Heart left ventricle (tissue), 13 donors: ENCODE data around the gene ATP2B1.

Experiments
- CTCF ChIP-seq, 12 donors: fragments of 200-600 bp; sonication (generic) in 4 of 12; IDR thresholded peaks; one replicate each; pipeline versions ENCODE4 v1.5.0 to v1.8.0; 2018 to 2022; ENCODE audit warnings: antibody characterized with exemption in 12 of 12, mild to moderate bottlenecking in 5 of 12
- POLR2A ChIP-seq, 2 donors: fragments of 450-650 bp; IDR thresholded peaks; one replicate each; pipeline ENCODE4 v1.6.1; 2017; ENCODE audit warnings: antibody characterized with exemption in 2 of 2, mild to moderate bottlenecking in 2 of 2, moderate library complexity in 2 of 2
- donor health status: ischemic (EF 13 %, LVEDD 7.1; RV severe dilation, severe dysfunction).
- donor health status: DM: no; HTN: yes; CAD: no.
- donor health status: DM: no; HTN: no; CAD: no.
- donor health status: ischemic (EF 25% LVEDD 6.9; RV normal size, moderate dysfunction).
- donor health status: ischemic (EF 25% LVEDD 5.7; RV mildly dilated, moderate dysfunction).
- donor health status: ischemic (EF 35%, LVEDD 5.7; RV mildly dilated, moderate dysfunction).
- donor health status: nonischemic (EF 11% LVEDD 7.7; RV severe dilation, severe dysfunction).
- donor health status: DM: yes; HTN: yes; CAD: no.
- donor health status: PGD.
- donor health status: ischemic (EF 29% LVEDD 5.4; RV normal size, mild dysfunction).
- donor health status: nonischemic (EF 23%, LVEDD 6.1; RV moderate dilation, normal function).

GRCh38 chr12:89697296-89697695, 11.3 kb downstream of the ATP2B1 start:
- no peak for TF ChIP-seq CTCF (IDR thresholded peaks at IDR 0.05)
- no peak for TF ChIP-seq POLR2A (IDR thresholded peaks at IDR 0.05)
